Suprapubic skin (tissue), 4 donors: ENCODE results near the gene KLK3. TPM values are rescaled to one million over a fixed set of nuclear protein-coding genes. Genes with fewer than 3 reads are reported as not detected.

Source experiments
- DNase-seq, 2 donors: peaks; one replicate each; pipeline ENCODE4 v3.0.0-alpha.2; 2019; ENCODE audit warnings: low spot score in 2 of 2
- H3K27ac ChIP-seq: fragments of 200-600 bp; sonication (generic); one replicate; pipeline ENCODE4 v1.5.1; 2019
- H3K27me3 ChIP-seq: fragments of 200-600 bp; sonication (generic); one replicate; pipeline ENCODE4 v1.5.1; 2019
- H3K36me3 ChIP-seq: fragments of 200-600 bp; sonication (generic); one replicate; pipeline ENCODE4 v1.5.1; 2019
- H3K4me1 ChIP-seq: fragments of 200-600 bp; sonication (generic); one replicate; pipeline ENCODE4 v1.5.1; 2019
- H3K4me3 ChIP-seq: fragments of 200-600 bp; sonication (generic); one replicate; pipeline ENCODE4 v1.5.1; 2019; ENCODE audit warnings: mild to moderate bottlenecking
- H3K9me3 ChIP-seq: fragments of 200-600 bp; sonication (generic); one replicate; pipeline ENCODE4 v1.5.1; 2019
- CTCF ChIP-seq, 2 donors: fragments of 200-600 bp in 1 of 2; fragments of 450-650 bp in 1 of 2; sonication (generic) in 1 of 2; IDR thresholded peaks; one replicate each; pipeline ENCODE4 v1.5.1; 2016 to 2019; ENCODE audit warnings: antibody characterized with exemption in 2 of 2, mild to moderate bottlenecking in 1 of 2, moderate library complexity in 1 of 2
- EP300 ChIP-seq: sonication (generic); formaldehyde crosslinking; IDR thresholded peaks from one replicate; pipeline ENCODE4 v1.6.1; 2017; ENCODE audit warnings: antibody characterized with exemption
- POLR2A ChIP-seq, 2 donors: fragments of 450-650 bp; IDR thresholded peaks; one replicate each; pipeline ENCODE4 v1.6.1; 2017; ENCODE audit warnings: antibody characterized with exemption in 2 of 2, mild to moderate bottlenecking in 2 of 2, moderate library complexity in 2 of 2
- POLR2AphosphoS5 ChIP-seq, 3 donors: sonication (generic); formaldehyde crosslinking; IDR thresholded peaks; one replicate each; pipeline ENCODE4 v1.6.1; 2017; ENCODE audit warnings: antibody characterized with exemption in 3 of 3
- WGBS: methylation state at CpG from one replicate; pipeline ENCODE4 v1.1.5; 2018; 5-methylcytosine and 5-hydroxymethylcytosine counted together
- total RNA-seq, 4 donors: library from RNA; depleted of rRNA; stranded (reverse); fragments of >200 nt; gene quantifications; one replicate each; pipeline ENCODE4 v1.1.0, GENCODE V29; 2016

Gene KLK3
- total RNA-seq, 4 donors from 2014 or later, result 0.24 to 1.9 (median 0.67) TPM

DNA sequence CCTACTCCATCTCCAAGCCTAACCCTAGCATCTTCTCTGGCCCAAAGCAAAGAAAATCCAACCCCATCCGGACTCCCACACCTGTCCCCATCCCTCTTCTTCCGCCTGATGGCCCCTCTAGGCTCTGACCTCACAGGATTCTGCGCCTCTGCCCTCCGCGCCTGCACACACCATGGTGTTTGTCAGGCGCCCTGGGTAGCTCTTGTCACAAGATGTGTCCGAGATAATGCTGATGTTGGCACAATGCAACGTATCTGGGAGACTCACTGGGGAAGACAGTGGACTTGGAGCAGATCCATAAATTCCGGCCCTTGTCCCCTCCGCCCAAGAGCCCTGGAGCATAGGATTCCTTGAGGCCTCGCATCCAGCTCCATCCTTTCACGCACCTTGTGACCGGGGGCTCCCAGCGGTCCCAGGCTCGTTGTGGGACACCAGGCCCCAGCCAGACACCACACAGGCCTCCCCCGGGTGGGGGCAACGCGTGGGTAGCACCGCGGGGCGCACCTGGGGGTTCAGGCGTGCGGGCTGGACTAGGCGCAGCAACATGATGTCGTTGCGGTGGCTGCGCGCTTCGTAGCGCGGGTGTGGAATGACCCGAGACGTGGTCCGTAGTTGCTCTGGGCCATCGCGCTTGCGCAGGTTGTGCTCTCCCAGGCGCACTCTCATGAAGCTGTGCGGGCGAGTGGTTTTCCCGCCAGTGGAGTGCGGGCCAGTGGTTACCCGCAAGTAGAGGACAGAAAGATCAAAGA lies 28.0 kb upstream of the KLK3 start:
- Histone ChIP-seq H3K9me3 (no peaks in the 10 kb centered on the region), H3K27me3 (peaks cover 38% of the 10 kb centered on the region), H3K4me3 (no peak overlapping the region), H3K27ac (no peak overlapping the region), H3K36me3 (no peaks in the 10 kb centered on the region), H3K4me1 (peaks cover 17% of the 10 kb centered on the region)
- DNase-seq, result no peak
- 91% methylated on average over 20 of the region's 43 CpGs for WGBS
- TF ChIP-seq POLR2A (IDR thresholded peaks at IDR 0.05) (no peak), CTCF (IDR thresholded peaks at IDR 0.05) (no peak), EP300 (no peak), POLR2AphosphoS5 (IDR thresholded peaks at IDR 0.05) (no peak)

DNA sequence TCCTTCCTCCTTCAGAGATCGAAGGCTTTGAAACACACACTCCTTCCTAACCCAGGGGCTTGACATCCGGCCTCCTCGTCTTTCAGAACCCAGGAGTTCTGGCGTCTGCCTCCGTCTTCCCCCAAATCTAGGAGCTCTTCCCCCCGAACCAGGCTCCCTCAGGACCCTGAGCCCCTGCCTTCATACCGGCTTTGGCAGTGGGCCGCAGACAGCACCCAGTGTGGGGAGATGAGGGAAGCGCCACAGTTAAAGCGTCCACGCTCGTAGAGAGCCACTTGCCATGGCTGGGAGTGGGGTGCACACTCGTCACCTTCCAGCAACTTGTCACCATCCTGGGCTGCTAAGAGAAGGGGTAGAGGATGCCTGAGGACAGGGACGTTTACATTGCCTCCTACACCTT lies 27.2 kb upstream of the KLK3 start:
- H3K27ac ChIP-seq, result no peak overlapping the region
- TF ChIP-seq POLR2A (IDR thresholded peaks at IDR 0.05) (no peak), EP300 (no peak), POLR2AphosphoS5 (IDR thresholded peaks at IDR 0.05) (no peak)
- no peaks in the 10 kb centered on the region for H3K36me3 ChIP-seq
- 85% methylated on average over 14 of the region's 14 CpGs for WGBS
- no peak for DNase-seq
- no peaks in the 10 kb centered on the region for H3K9me3 ChIP-seq
- H3K4me1 ChIP-seq, result peaks cover 13% of the 10 kb centered on the region
- H3K27me3 ChIP-seq, result peaks cover 31% of the 10 kb centered on the region
- no peak overlapping the region for H3K4me3 ChIP-seq

- H3K27me3 ChIP-seq, result peaks cover 32% of the 10 kb centered on the region
- no peaks in the 10 kb centered on the region for H3K4me1 ChIP-seq
- no peak for DNase-seq
- H3K9me3 ChIP-seq, result no peaks in the 10 kb centered on the region
- no peak for TF ChIP-seq POLR2A (IDR thresholded peaks at IDR 0.05)
- no peak for TF ChIP-seq POLR2AphosphoS5 (IDR thresholded peaks at IDR 0.05)
- no peak for TF ChIP-seq CTCF (IDR thresholded peaks at IDR 0.05)
- no peak for TF ChIP-seq EP300
- no peak overlapping the region for H3K4me3 ChIP-seq
- no peaks in the 10 kb centered on the region for H3K36me3 ChIP-seq
- WGBS, result 89% methylated on average over 4 of the region's 5 CpGs
- no peak overlapping the region for H3K27ac ChIP-seq
Measured at GRCh38 chr19:50829801-50830200, 24.9 kb upstream of the KLK3 start.

GRCh38 chr19:50830266-50831025 lies 24.3 kb upstream of the KLK3 start:
- Histone ChIP-seq H3K4me1 (peaks cover 5% of the 10 kb centered on the region), H3K9me3 (no peaks in the 10 kb centered on the region), H3K27me3 (peaks cover 37% of the 10 kb centered on the region), H3K36me3 (no peaks in the 10 kb centered on the region), H3K4me3 (no peak overlapping the region), H3K27ac (no peak overlapping the region)
- DNase-seq, result no peak
- WGBS, result 53% methylated on average over 15 of the region's 17 CpGs
- no peak for TF ChIP-seq EP300

GRCh38 chr19:50831026-50831396 lies 23.7 kb upstream of the KLK3 start:
- DNase-seq, result no peak
- no peak overlapping the region for H3K4me3 ChIP-seq
- H3K27me3 ChIP-seq, result peaks cover 42% of the 10 kb centered on the region
- peaks cover 11% of the 10 kb centered on the region for H3K4me1 ChIP-seq
- no peaks in the 10 kb centered on the region for H3K9me3 ChIP-seq
- H3K36me3 ChIP-seq, result no peaks in the 10 kb centered on the region
- H3K27ac ChIP-seq, result no peak overlapping the region
- TF ChIP-seq EP300 (no peak), CTCF (IDR thresholded peaks at IDR 0.05) (no peak), POLR2AphosphoS5 (IDR thresholded peaks at IDR 0.05) (no peak), POLR2A (IDR thresholded peaks at IDR 0.05) (no peak)
- 79% methylated on average over 3 of the region's 7 CpGs for WGBS

DNA sequence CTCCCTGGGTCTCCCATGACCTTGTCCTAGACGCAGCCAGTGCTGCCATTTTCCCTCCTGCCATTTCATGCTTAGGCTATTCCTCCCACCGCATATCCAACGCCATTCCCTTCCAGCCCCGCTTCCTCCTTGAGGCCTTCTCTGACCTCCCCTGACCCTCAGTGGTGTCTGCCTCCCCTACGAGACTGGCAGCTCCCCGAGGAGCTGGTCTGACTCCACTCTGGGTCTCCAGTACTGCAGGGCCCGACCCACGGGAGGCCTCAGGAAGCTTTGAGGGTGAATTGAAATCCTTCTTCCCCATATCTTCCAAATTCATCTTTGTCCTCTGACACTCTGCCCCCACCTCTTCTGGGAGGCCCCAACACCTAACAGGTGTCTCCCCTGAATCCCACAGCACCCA lies 22.0 kb upstream of the KLK3 start:
- Histone ChIP-seq H3K4me1 (peaks cover 20% of the 10 kb centered on the region), H3K36me3 (no peaks in the 10 kb centered on the region), H3K4me3 (no peak overlapping the region), H3K27me3 (peaks cover 49% of the 10 kb centered on the region), H3K27ac (no peak overlapping the region), H3K9me3 (no peaks in the 10 kb centered on the region)
- WGBS, result 87% methylated on average over 8 of the region's 8 CpGs
- TF ChIP-seq CTCF (IDR thresholded peaks at IDR 0.05) (no peak), EP300 (no peak), POLR2AphosphoS5 (IDR thresholded peaks at IDR 0.05) (no peak), POLR2A (IDR thresholded peaks at IDR 0.05) (no peak)
- no peak for DNase-seq
